HepG2 (cell line): ENCODE data around the gene GOLPH3. TPM values are rescaled to one million over a fixed set of nuclear protein-coding genes. Genes with fewer than 3 reads are reported as not detected.

Source experiments
- CCDC6 ChIP-seq: sonication (generic); formaldehyde crosslinking; IDR thresholded peaks from 2 replicates; pipeline ENCODE4 v1.8.1; 2022; ENCODE audit warnings: mild to moderate bottlenecking, missing genetic modification reagents, moderate library complexity
- DPF2 ChIP-seq: sonication (generic); formaldehyde crosslinking; IDR thresholded peaks from 2 replicates; pipeline ENCODE4 v1.4.0; 2020; ENCODE audit warnings: mild to moderate bottlenecking, low read depth, missing genetic modification reagents, borderline replicate concordance
- FOXC1 ChIP-seq: sonication (generic); formaldehyde crosslinking; IDR thresholded peaks from 2 replicates; pipeline ENCODE4 v1.8.0; 2022; ENCODE audit warnings: mild to moderate bottlenecking, missing genetic modification reagents, borderline replicate concordance
- GTF2F1 ChIP-seq: fragments of 150-350 bp; IDR thresholded peaks from 2 replicates; pipeline ENCODE4 v1.6.1; 2014; ENCODE audit warnings: low read length
- JDP2 ChIP-seq: sonication (generic); formaldehyde crosslinking; IDR thresholded peaks from 2 replicates; pipeline ENCODE4 v1.8.1; 2022; ENCODE audit warnings: missing genetic modification reagents, borderline replicate concordance
- KLF15 ChIP-seq: sonication (generic); formaldehyde crosslinking; IDR thresholded peaks from 2 replicates; pipeline ENCODE4 v1.8.1; 2023; ENCODE audit warnings: borderline replicate concordance, mild to moderate bottlenecking, inconsistent platforms, missing genetic modification reagents, mixed read lengths
- KLF9 ChIP-seq: IDR thresholded peaks from 2 replicates; pipeline ENCODE4 v1.6.1; 2016; ENCODE audit warnings: low read depth
- MAFF ChIP-seq: IDR thresholded peaks from 2 replicates; pipeline ENCODE4 v1.6.1; 2011; ENCODE audit warnings: low read depth, low read length, improper control_type of control experiment
- NCOA1 ChIP-seq: sonication (generic); formaldehyde crosslinking; IDR thresholded peaks from 2 replicates; pipeline ENCODE4 v1.9.0; 2021; ENCODE audit warnings: missing genetic modification reagents
- PITX1 ChIP-seq: sonication (generic); formaldehyde crosslinking; IDR thresholded peaks from 2 replicates; pipeline ENCODE4 v1.5.1; 2020; ENCODE audit warnings: mild to moderate bottlenecking, missing genetic modification reagents
- PLSCR1 ChIP-seq: sonication (generic); formaldehyde crosslinking; IDR thresholded peaks from 2 replicates; pipeline ENCODE4 v1.5.0; 2020; ENCODE audit warnings: missing genetic modification reagents, mild to moderate bottlenecking, borderline replicate concordance
- PRMT3 ChIP-seq: sonication (generic); formaldehyde crosslinking; IDR thresholded peaks from 2 replicates; pipeline ENCODE4 v1.8.1; 2022; ENCODE audit warnings: low read depth, mild to moderate bottlenecking, moderate library complexity, missing genetic modification reagents, borderline replicate concordance
- PRPF4 ChIP-seq: fragments of 200-400 bp; formaldehyde crosslinking; IDR thresholded peaks from 2 replicates; pipeline ENCODE4 v1.6.1; 2016; ENCODE audit warnings: low read length, low read depth; ENCODE audit not compliant: poor library complexity, severe bottlenecking
- RBM22 ChIP-seq: fragments of 200-400 bp; formaldehyde crosslinking; optimal IDR thresholded peaks from 2 replicates; pipeline ENCODE3; 2017; ENCODE audit warnings: mild to moderate bottlenecking, low read length, moderate library complexity
- TIGD3 ChIP-seq: sonication (generic); formaldehyde crosslinking; IDR thresholded peaks from 2 replicates; pipeline ENCODE4 v1.5.1; 2020; ENCODE audit warnings: mild to moderate bottlenecking, missing genetic modification reagents, borderline replicate concordance
- ZC3H13 ChIP-seq: sonication (generic); formaldehyde crosslinking; IDR thresholded peaks from 2 replicates; pipeline ENCODE4 v1.8.1; 2023; ENCODE audit warnings: mild to moderate bottlenecking, missing genetic modification reagents, moderate library complexity
- ZNF205 ChIP-seq: IDR thresholded peaks from 2 replicates; pipeline ENCODE4 v1.6.1; 2018; ENCODE audit warnings: missing biosample characterization, missing genetic modification reagents
- ZNF383 ChIP-seq: sonication (generic); formaldehyde crosslinking; IDR thresholded peaks from 2 replicates; pipeline ENCODE4 v1.4.0; 2020; ENCODE audit warnings: missing genetic modification reagents, mild to moderate bottlenecking, borderline replicate concordance
- ZNF570 ChIP-seq: sonication (generic); formaldehyde crosslinking; IDR thresholded peaks from 2 replicates; pipeline ENCODE4 v1.4.0; 2020; ENCODE audit warnings: mild to moderate bottlenecking, missing genetic modification reagents, borderline replicate concordance
- ZNF644 ChIP-seq: IDR thresholded peaks from 2 replicates; pipeline ENCODE4 v1.6.1; 2016; ENCODE audit warnings: low read depth
- ZNF775 ChIP-seq: sonication (generic); formaldehyde crosslinking; IDR thresholded peaks from 2 replicates; pipeline ENCODE4 v1.4.0; 2020; ENCODE audit warnings: missing genetic modification reagents, mild to moderate bottlenecking, moderate library complexity, borderline replicate concordance
- polyA plus RNA-seq, 8 experiments: library from polyadenylated mRNA; depleted of rRNA in 3 of 8; stranded (reverse) in 7 of 8; unstranded in 1 of 8; fragments of >200 nt; fragmentation: Illumina TruSeq in 4 of 8; extraction: Trizol in 4 of 8; gene quantifications; 2 replicates each; pipeline versions ENCODE4 v1.2.1 to v1.2.3, GENCODE V29; 2011 to 2016; ENCODE audit warnings: low read depth in 4 of 8, missing spikeins in 1 of 8, mixed read lengths in 1 of 8; ENCODE audit not compliant: insufficient read depth in 1 of 8
- total RNA-seq, 5 experiments: library from RNA; depleted of rRNA; stranded (reverse); fragments of >200 nt; fragmentation: Illumina TruSeq; extraction: Trizol; gene quantifications; 2 replicates each; pipeline ENCODE4 v1.2.3, GENCODE V29; 2016; ENCODE audit warnings: low read depth in 1 of 5
- TF ChIP-seq, protein P1 (sequence below): sonication (generic); formaldehyde crosslinking; IDR thresholded peaks from 2 replicates; pipeline ENCODE4 v1.5.1; 2020; ENCODE audit warnings: missing genetic modification reagents, mild to moderate bottlenecking, borderline replicate concordance
- TF ChIP-seq, protein P2 (sequence below): sonication (generic); formaldehyde crosslinking; IDR thresholded peaks from 2 replicates; pipeline ENCODE4 v1.4.0; 2020; ENCODE audit warnings: missing genetic modification reagents, borderline replicate concordance
- TF ChIP-seq, protein P3 (sequence below): sonication (generic); formaldehyde crosslinking; IDR thresholded peaks from 2 replicates; pipeline ENCODE4 v1.5.0; 2020; ENCODE audit warnings: missing genetic modification reagents, mild to moderate bottlenecking, borderline replicate concordance

Gene GOLPH3
- total and polyA plus RNA-seq, 2 of the 13 experiments (the other 11 are each of a cell fraction or from before 2014, with no cell fraction given) = 59.5 to 84.5 TPM

DNA sequence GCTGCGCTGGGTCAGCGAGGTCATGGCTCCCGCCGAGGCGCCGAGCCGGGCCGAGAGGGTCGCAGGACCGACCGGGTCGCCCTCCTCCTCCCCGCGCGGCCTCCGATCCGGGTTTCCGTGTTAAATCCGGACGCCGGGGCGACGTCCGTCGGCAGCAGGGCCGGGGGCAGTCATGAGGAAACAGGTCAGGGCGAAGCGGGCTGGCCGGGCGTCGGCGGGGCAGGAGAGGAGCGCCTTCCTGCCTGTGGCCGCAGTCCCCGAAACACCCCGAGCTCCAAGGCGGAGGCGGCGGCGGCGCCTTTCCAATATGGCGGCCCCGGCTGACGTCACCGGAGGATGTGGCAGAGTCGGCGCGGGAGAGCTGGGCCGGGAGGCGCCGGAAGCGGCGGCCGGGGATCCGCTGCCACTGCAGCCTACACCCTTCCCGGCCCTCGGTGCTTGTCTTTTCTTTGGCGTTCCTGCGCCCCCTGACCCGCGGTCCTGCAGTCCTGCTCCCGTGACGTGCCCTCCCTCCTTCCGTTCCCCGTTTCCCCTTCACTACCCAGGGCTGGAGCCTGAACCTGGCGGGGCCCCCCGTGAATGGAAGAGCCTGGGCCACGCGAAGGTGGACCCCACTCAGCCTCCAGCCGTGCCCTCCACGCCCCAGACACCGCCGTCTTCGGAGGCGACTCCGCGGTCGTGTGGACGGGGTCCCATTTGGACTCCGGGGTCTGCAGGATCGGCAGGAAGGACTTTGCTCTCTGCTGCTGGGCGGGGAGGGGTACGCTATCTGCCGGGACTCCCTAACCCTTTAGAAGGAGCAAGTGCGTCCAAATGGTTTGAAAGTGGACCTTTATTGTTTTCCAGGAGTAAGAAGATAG is at the start of gene GOLPH3 (continued):
- no peak for TF ChIP-seq ZNF205 (CRISPR knock-in tag)
- no peak for TF ChIP-seq TIGD3 (CRISPR knock-in tag)
- no peak for TF ChIP-seq PLSCR1 (CRISPR knock-in tag)
- TF ChIP-seq DPF2 (CRISPR knock-in tag) = no peak
- no peak for TF ChIP-seq MAFF
- TF ChIP-seq NCOA1 (CRISPR knock-in tag) = peak; percentile 80; the same call in 1 of the 2 replicates
- TF ChIP-seq, protein P1, sequence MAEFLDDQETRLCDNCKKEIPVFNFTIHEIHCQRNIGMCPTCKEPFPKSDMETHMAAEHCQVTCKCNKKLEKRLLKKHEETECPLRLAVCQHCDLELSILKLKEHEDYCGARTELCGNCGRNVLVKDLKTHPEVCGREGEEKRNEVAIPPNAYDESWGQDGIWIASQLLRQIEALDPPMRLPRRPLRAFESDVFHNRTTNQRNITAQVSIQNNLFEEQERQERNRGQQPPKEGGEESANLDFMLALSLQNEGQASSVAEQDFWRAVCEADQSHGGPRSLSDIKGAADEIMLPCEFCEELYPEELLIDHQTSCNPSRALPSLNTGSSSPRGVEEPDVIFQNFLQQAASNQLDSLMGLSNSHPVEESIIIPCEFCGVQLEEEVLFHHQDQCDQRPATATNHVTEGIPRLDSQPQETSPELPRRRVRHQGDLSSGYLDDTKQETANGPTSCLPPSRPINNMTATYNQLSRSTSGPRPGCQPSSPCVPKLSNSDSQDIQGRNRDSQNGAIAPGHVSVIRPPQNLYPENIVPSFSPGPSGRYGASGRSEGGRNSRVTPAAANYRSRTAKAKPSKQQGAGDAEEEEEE = no peak
- peak; percentile 9; the same call in 1 of the 2 replicates for TF ChIP-seq ZNF644
- TF ChIP-seq ZNF775 (CRISPR knock-in tag) = no peak
- TF ChIP-seq PITX1 (CRISPR knock-in tag) = peak; percentile 56; the same call in 1 of the 2 replicates
- peak; percentile 64 for TF ChIP-seq RBM22
- TF ChIP-seq JDP2 = no peak
- TF ChIP-seq CCDC6 (CRISPR knock-in tag) = 0 out of 2 replicates have a peak, but pooled peaks have one; percentile 28
- no peak for TF ChIP-seq PRPF4
- no peak for TF ChIP-seq ZC3H13 (CRISPR knock-in tag)
- TF ChIP-seq ZNF570 (CRISPR knock-in tag) = no peak
- no peak for TF ChIP-seq KLF15 (CRISPR knock-in tag)
- TF ChIP-seq, protein P2, sequence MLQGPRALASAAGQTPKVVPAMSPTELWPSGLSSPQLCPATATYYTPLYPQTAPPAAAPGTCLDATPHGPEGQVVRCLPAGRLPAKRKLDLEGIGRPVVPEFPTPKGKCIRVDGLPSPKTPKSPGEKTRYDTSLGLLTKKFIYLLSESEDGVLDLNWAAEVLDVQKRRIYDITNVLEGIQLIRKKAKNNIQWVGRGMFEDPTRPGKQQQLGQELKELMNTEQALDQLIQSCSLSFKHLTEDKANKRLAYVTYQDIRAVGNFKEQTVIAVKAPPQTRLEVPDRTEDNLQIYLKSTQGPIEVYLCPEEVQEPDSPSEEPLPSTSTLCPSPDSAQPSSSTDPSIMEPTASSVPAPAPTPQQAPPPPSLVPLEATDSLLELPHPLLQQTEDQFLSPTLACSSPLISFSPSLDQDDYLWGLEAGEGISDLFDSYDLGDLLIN (CRISPR knock-in tag) = 0 out of 2 replicates have a peak, but pooled peaks have one; percentile 14
- no peak for TF ChIP-seq PRMT3 (CRISPR knock-in tag)
- TF ChIP-seq FOXC1 (CRISPR knock-in tag) = no peak
- TF ChIP-seq KLF9 (CRISPR knock-in tag) = no peak
- TF ChIP-seq GTF2F1 = no peak
- 0 out of 2 replicates have a peak, but pooled peaks have one; percentile 61 for TF ChIP-seq ZNF383 (CRISPR knock-in tag)
- TF ChIP-seq, protein P3, sequence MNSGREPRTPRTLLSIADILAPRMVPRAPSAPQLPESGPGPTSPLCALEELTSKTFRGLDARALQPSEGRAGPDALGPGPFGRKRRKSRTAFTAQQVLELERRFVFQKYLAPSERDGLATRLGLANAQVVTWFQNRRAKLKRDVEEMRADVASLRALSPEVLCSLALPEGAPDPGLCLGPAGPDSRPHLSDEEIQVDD (CRISPR knock-in tag) = no peak
